ENCODE data around the gene LMBR1.
"Not testable (repeated sequence)": the region's sequence is repeated elsewhere in the genome, so short reads cannot be mapped to it uniquely, and the experiment has no call there.

Gene LMBR1

DNA sequence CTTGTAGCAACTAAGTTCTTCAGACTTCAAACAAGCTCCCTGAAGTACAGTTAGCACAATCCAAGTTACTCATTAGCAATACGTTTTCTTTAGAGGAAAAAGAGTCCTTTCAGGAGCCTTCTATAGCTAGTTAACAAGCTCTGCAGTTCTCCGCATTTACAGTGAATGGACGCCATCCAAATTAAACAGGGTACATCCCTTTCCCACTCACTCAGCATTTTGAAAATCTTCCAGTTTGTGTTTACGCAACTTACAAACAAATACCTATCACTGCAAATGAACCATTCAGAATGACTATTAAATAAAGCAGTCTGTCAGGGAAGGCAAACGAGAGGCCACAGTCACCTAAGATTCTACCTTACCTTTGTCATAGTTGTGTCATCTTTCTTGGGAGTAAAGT lies 167.9 kb downstream of the LMBR1 start:
- peak; percentile 64 for DNase-seq (ENCODE audit: low read depth)
- TF ChIP-seq, protein P1, sequence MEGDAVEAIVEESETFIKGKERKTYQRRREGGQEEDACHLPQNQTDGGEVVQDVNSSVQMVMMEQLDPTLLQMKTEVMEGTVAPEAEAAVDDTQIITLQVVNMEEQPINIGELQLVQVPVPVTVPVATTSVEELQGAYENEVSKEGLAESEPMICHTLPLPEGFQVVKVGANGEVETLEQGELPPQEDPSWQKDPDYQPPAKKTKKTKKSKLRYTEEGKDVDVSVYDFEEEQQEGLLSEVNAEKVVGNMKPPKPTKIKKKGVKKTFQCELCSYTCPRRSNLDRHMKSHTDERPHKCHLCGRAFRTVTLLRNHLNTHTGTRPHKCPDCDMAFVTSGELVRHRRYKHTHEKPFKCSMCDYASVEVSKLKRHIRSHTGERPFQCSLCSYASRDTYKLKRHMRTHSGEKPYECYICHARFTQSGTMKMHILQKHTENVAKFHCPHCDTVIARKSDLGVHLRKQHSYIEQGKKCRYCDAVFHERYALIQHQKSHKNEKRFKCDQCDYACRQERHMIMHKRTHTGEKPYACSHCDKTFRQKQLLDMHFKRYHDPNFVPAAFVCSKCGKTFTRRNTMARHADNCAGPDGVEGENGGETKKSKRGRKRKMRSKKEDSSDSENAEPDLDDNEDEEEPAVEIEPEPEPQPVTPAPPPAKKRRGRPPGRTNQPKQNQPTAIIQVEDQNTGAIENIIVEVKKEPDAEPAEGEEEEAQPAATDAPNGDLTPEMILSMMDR (IDR thresholded peaks at IDR 0.05; ENCODE audit: insufficient read depth, low read depth, low read length, missing control alignments), result no peak
- no peak overlapping the region for H3K4me3 ChIP-seq (ENCODE audit: low read length)

- DNase-seq (ENCODE audit: low read depth), result peak; percentile 48
Measured at GRCh38 chr7:156722043-156722826, 170.7 kb downstream of the LMBR1 start.

DNA sequence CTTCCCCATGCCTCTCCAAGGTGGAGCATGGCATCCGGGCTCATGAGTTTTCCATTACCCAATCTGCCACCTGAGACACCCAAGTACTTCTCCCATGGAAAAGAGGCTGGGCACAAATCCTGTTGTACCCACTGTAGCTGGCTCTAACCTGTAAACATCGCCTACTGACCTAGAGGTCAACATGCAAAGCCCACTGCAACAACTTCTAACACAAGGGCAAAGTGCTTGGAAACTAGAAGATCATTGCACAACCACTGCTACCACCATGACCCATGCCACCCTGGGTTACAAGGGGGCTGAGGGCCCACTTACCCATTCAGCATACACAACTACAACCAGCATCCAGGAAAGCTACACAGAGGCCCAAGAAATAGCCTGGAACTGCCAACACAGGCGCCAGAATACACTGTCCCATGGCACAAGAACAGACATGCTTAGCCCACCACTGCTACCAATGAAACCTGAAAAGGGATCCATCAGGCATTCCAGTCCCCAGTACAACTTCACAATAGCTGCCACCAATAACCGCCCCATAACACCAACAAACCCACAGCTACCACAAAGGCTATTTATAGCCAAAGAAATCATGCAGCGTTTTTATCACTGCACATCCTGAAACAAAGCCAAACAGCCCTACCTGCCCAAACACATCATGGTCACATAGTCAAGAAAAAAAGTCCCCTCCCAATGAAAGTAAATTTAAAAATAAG lies 189.1 kb downstream of the LMBR1 start:
- peak; percentile 16 for DNase-seq (ENCODE audit: low read depth)
- TF ChIP-seq, protein P1 (IDR thresholded peaks at IDR 0.05; ENCODE audit: insufficient read depth, low read depth, low read length, missing control alignments), result no peak
- H3K4me3 ChIP-seq (ENCODE audit: low read length), result no peak overlapping the region

More at GRCh38 chr7:156722043-156722826, 170.7 kb downstream of the LMBR1 start:
- TF ChIP-seq, protein P1 (IDR thresholded peaks at IDR 0.05; ENCODE audit: insufficient read depth, low read depth, low read length, missing control alignments), result no peak
- H3K4me3 ChIP-seq (ENCODE audit: low read length), result no peak overlapping the region

DNA sequence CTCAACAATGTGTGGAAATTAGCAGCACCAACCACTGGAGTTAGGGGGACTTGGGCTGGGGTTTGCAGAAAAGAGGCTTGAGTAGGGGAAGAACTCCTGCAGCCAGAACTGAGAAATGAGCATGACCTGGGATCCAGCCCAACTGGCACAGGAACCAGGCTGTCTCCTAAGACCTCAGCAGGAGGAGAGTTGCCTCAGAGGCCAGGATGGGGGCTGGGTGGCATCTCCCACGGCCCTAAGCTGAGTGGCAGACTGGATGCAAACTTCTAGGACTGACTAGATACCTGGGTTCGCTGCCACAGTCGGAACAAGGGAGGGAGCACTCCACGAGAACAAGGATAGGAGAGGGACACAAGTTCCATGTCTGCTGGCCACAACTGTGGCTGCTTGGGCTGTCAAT lies 189.8 kb downstream of the LMBR1 start:
- no peak for DNase-seq (ENCODE audit: low read depth)
- TF ChIP-seq, protein P1 (IDR thresholded peaks at IDR 0.05; ENCODE audit: insufficient read depth, low read depth, low read length, missing control alignments), result no peak
- no peak overlapping the region for H3K4me3 ChIP-seq (ENCODE audit: low read length)

- TF ChIP-seq, protein P1 (IDR thresholded peaks at IDR 0.05; ENCODE audit: insufficient read depth, low read depth, low read length, missing control alignments), result no peak
- H3K4me3 ChIP-seq (ENCODE audit: low read length), result no peak overlapping the region
- DNase-seq (ENCODE audit: low read depth), result no peak
Measured at GRCh38 chr7:156702399-156702798, 190.6 kb downstream of the LMBR1 start.

DNA sequence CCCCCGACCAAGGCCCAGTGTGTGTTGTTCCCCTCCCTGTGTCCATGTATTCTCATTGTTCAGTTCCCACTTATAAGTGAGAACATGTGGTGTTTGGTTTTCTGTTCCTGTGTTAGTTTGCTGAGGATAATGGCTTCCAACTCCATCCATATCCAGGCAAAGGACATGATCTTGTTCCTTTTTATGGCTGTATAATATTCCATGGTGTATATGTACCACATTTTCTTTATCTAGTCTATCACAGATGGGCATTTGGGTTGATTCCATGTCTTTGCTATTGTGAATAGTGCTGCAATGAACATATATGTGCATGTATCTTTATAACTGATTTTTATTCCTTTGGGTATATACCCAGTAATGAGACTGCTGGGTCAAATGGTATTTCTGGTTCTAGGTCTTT lies 191.2 kb downstream of the LMBR1 start:
- DNase-seq (ENCODE audit: low read depth); H3K4me3 ChIP-seq (ENCODE audit: low read length): not testable (repeated sequence)

- not testable (repeated sequence) for DNase-seq (ENCODE audit: low read depth); H3K4me3 ChIP-seq (ENCODE audit: low read length)
Measured at GRCh38 chr7:156698512-156698911, 194.5 kb downstream of the LMBR1 start.

DNA sequence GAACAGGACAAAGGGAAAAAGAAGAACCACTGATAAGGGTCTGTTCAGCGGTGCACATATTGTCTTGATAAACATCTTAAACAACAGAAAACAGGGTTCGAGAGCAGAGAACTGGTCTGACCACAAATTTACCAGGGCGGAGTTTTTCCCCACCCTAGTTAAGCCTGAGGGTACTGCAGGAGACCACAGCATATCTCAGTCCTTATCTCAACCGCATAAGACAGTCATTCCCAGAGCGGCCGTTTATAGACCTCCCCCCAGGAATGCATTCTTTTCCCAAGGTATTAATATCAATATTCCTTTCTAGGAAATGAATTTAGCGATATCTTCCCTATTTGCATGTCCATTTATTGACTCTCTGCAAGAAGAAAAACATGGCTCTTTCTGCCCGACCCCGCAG lies 195.7 kb downstream of the LMBR1 start:
- H3K4me3 ChIP-seq (ENCODE audit: low read length); DNase-seq (ENCODE audit: low read depth): not testable (repeated sequence)
